HG03175 (cell line): ENCODE measurements around the gene INPP5E.

Experiments
- ATAC-seq: cut with Tn5 transposase; IDR thresholded peaks from one replicate; pipeline ENCODE4 v1.9.1; 2021; ENCODE audit warnings: mild to moderate bottlenecking, moderate library complexity; ENCODE audit not compliant: unreplicated experiment

Gene INPP5E

GRCh38 chr9:136392538-136393449 is 46.9 kb downstream of the INPP5E start:
- ATAC-seq: no peak

- ATAC-seq: no peak
Observed at GRCh38 chr9:136391737-136392537, 47.7 kb downstream of the INPP5E start.

GRCh38 chr9:136389396-136389795 is 50.2 kb downstream of the INPP5E start:
- ATAC-seq: no peak

- no peak for ATAC-seq
Observed at GRCh38 chr9:136387217-136387616, 52.4 kb downstream of the INPP5E start.

GRCh38 chr9:136386018-136386417 is 53.6 kb downstream of the INPP5E start:
- no peak for ATAC-seq

- no peak for ATAC-seq
Observed at GRCh38 chr9:136385015-136385414, 54.6 kb downstream of the INPP5E start.

- no peak for ATAC-seq
Observed at GRCh38 chr9:136383436-136383835, 56.2 kb downstream of the INPP5E start.

- no peak for ATAC-seq
Observed at GRCh38 chr9:136381966-136382513, 57.6 kb downstream of the INPP5E start.

- ATAC-seq: no peak
Observed at GRCh38 chr9:136381311-136381710, 58.3 kb downstream of the INPP5E start.

- no peak for ATAC-seq
Observed at GRCh38 chr9:136380381-136380780, 59.3 kb downstream of the INPP5E start.

GRCh38 chr9:136379891-136380290 is 59.8 kb downstream of the INPP5E start:
- no peak for ATAC-seq

- no peak for ATAC-seq
Observed at GRCh38 chr9:136379401-136379800, 60.2 kb downstream of the INPP5E start.

- no peak for ATAC-seq
Observed at GRCh38 chr9:136379003-136379287, 60.7 kb downstream of the INPP5E start.
